SK-N-MC (cell line): ENCODE data around the gene SH3GL3.

Experiments
- EZH2 ChIP-seq: fragments of 200-600 bp; sonication (generic); IDR thresholded peaks from one replicate; pipeline ENCODE4 v1.6.1; 2017; ENCODE audit warnings: antibody characterized with exemption
- POLR2AphosphoS5 ChIP-seq: IDR thresholded peaks from 2 replicates; pipeline ENCODE4 v1.6.1; 2012; ENCODE audit warnings: mild to moderate bottlenecking, low read depth, low read length, borderline replicate concordance

- no peak for TF ChIP-seq POLR2AphosphoS5
- TF ChIP-seq EZH2: no peak
These were observed 15.6 kb upstream of the SH3GL3 start for GRCh38 chr15:83431521-83431920.
